ENCODE data around the gene TSPAN33. TPM values are rescaled to one million over a fixed set of nuclear protein-coding genes. Genes with fewer than 3 reads are reported as not detected.

Gene TSPAN33
- total and polyA plus RNA-seq, 2 of the 13 experiments (the other 11 are each of a cell fraction or from before 2014, with no cell fraction given), result 15.3 to 16.5 TPM

- Histone ChIP-seq H3K4me3 (replicated peaks in 1 of 3; ENCODE audit: insufficient read depth in 1 of 3, low read depth in 2 of 3, low read length in 3 of 3) (no peak overlapping the region), H3K27ac (ENCODE audit: extremely low read length, insufficient read depth, low read length) (no peak overlapping the region), H3K4me1 (ENCODE audit: insufficient read depth, low read length) (no peaks in the 10 kb centered on the region), H2AFZ (ENCODE audit: low read length) (no peak overlapping the region), H3K27me3 (ENCODE audit: control insufficient read depth in 1 of 2, insufficient read depth in 2 of 2, low read length in 2 of 2) (no peaks in the 10 kb centered on the region), H3K9me3 (ENCODE audit: low read length) (no peaks in the 10 kb centered on the region), H3K9ac (ENCODE audit: insufficient read depth, low read depth, low read length) (no peak overlapping the region), H3K4me2 (ENCODE audit: low read depth, low read length) (no peak overlapping the region), H4K20me1 (ENCODE audit: insufficient read depth, low read length) (no peaks in the 10 kb centered on the region), H3K79me2 (ENCODE audit: insufficient read depth, low read length) (no peaks in the 10 kb centered on the region), H3K36me3 (replicated peaks in 1 of 2; ENCODE audit: control insufficient read depth in 1 of 2, insufficient read depth in 2 of 2, low read length in 2 of 2) (no peaks in the 10 kb centered on the region)
- DNase-seq (ENCODE audit: low spot score), result no peak
- CTCF ChIA-PET (ENCODE audit: low intra/inter-chr PET ratio, low total read pairs), result no interaction called here
- 87% methylated on average over 5 of the region's 5 CpGs for WGBS (ENCODE audit: low lambda C conversion rate)
- in situ Hi-C loops (cut with HindIII; ENCODE audit: extremely low pct_ligation_motif_present, low pct_unique_long_range_greater_than_20kb), result loop anchor here (5.0 kb wide), 1 partner anchor 51 kb away; no protein-coding TSS in a partner anchor
- ATAC-seq, result no peak
- no TSS peak for BruUV-seq (replicated peaks)
- intact Hi-C loops (cut with micrococcal nuclease; ENCODE audit: unreplicated experiment), result no loop called here
- POLR2A ChIA-PET, result no interaction called here
- FAIRE-seq, result no peak
- TF ChIP-seq TEF (CRISPR knock-in tag; IDR thresholded peaks at IDR 0.05) (no peak), ZNF205 (CRISPR knock-in tag; IDR thresholded peaks at IDR 0.05) (no peak), ZNF468 (CRISPR knock-in tag; IDR thresholded peaks at IDR 0.05) (no peak), ZNF709 (CRISPR knock-in tag; IDR thresholded peaks at IDR 0.05) (no peak), ZNF772 (CRISPR knock-in tag; IDR thresholded peaks at IDR 0.05) (no peak), AFF4 (CRISPR knock-in tag; IDR thresholded peaks at IDR 0.05) (no peak), SOX13 (IDR thresholded peaks at IDR 0.05) (no peak), SOX13 (CRISPR knock-in tag; conservative IDR thresholded peaks at IDR 0.05 in 1 of 2, IDR thresholded peaks at IDR 0.05 in 1 of 2) (no peak), MED13 (CRISPR knock-in tag; IDR thresholded peaks at IDR 0.05) (no peak), SRSF1 (optimal IDR thresholded peaks at IDR 0.05; ENCODE audit: low read depth, low read length) (no peak), ETS1 (CRISPR knock-in tag; IDR thresholded peaks at IDR 0.05) (no peak), ZNF232 (CRISPR knock-in tag; IDR thresholded peaks at IDR 0.05; ENCODE audit: borderline replicate concordance) (no peak), KLF9 (CRISPR knock-in tag; IDR thresholded peaks at IDR 0.05; ENCODE audit: low read depth) (no peak), LRRFIP1 (CRISPR knock-in tag; conservative IDR thresholded peaks at IDR 0.05) (no peak), ZNF234 (CRISPR knock-in tag; conservative IDR thresholded peaks at IDR 0.05) (no peak)
These were observed 17.2 kb downstream of the TSPAN33 start for GRCh38 chr7:129161524-129162225.

Measured in HepG2 (cell line).